ENCODE measurements around the gene SREBF1.

SREBF1 gene

GRCh38 chr17:17812211-17813054 is 24.4 kb downstream of the SREBF1 start:
- peak; percentile 95 for DNase-seq (ENCODE audit: low spot score)
- peak; percentile 99 for TF ChIP-seq CTCF (IDR thresholded peaks at IDR 0.05; ENCODE audit: extremely low read depth, insufficient read depth, missing control alignments)
- in situ Hi-C loops (cut with MboI; ENCODE audit: low pct_unique_long_range_greater_than_20kb, low sequenced_read_pairs, unreplicated experiment), result no loop called here

GRCh38 chr17:17811381-17812210 is 25.2 kb downstream of the SREBF1 start:
- in situ Hi-C loops (cut with MboI; ENCODE audit: low pct_unique_long_range_greater_than_20kb, low sequenced_read_pairs, unreplicated experiment), result no loop called here
- no peak for TF ChIP-seq CTCF (IDR thresholded peaks at IDR 0.05; ENCODE audit: extremely low read depth, insufficient read depth, missing control alignments)
- DNase-seq (ENCODE audit: low spot score), result no peak

GRCh38 chr17:17810895-17811248 is 25.9 kb downstream of the SREBF1 start:
- DNase-seq (ENCODE audit: low spot score), result no peak
- no peak for TF ChIP-seq CTCF (IDR thresholded peaks at IDR 0.05; ENCODE audit: extremely low read depth, insufficient read depth, missing control alignments)
- in situ Hi-C loops (cut with MboI; ENCODE audit: low pct_unique_long_range_greater_than_20kb, low sequenced_read_pairs, unreplicated experiment), result no loop called here

- no peak for DNase-seq (ENCODE audit: low spot score)
- in situ Hi-C loops (cut with MboI; ENCODE audit: low pct_unique_long_range_greater_than_20kb, low sequenced_read_pairs, unreplicated experiment), result no loop called here
- TF ChIP-seq CTCF (IDR thresholded peaks at IDR 0.05; ENCODE audit: extremely low read depth, insufficient read depth, missing control alignments), result no peak
Observed at GRCh38 chr17:17810084-17810894, 26.5 kb downstream of the SREBF1 start.

GRCh38 chr17:17809531-17810083 is 27.2 kb downstream of the SREBF1 start:
- in situ Hi-C loops (cut with MboI; ENCODE audit: low pct_unique_long_range_greater_than_20kb, low sequenced_read_pairs, unreplicated experiment), result no loop called here
- no peak for DNase-seq (ENCODE audit: low spot score)
- TF ChIP-seq CTCF (IDR thresholded peaks at IDR 0.05; ENCODE audit: extremely low read depth, insufficient read depth, missing control alignments), result no peak
